Stomach smooth muscle (tissue), 2 donors: ENCODE measurements around the gene UQCC2.

ENCODE experiments used
- H3K27ac ChIP-seq: one replicate; pipeline ENCODE4 v1.7.0; 2013; ENCODE audit warnings: mild to moderate bottlenecking, low read length, inconsistent platforms
- H3K27me3 ChIP-seq, 2 donors: one replicate each; pipeline ENCODE4 v1.7.0; 2013; ENCODE audit warnings: low read length in 2 of 2; ENCODE audit not compliant: insufficient read depth in 2 of 2, control insufficient read depth in 1 of 2
- H3K36me3 ChIP-seq, 2 donors: one replicate each; pipeline ENCODE4 v1.7.0; 2013; ENCODE audit warnings: low read length in 2 of 2; ENCODE audit not compliant: control insufficient read depth in 2 of 2, insufficient read depth in 2 of 2
- H3K4me1 ChIP-seq: one replicate; pipeline ENCODE4 v1.7.0; 2013; ENCODE audit warnings: low read length; ENCODE audit not compliant: control insufficient read depth, insufficient read depth
- H3K4me3 ChIP-seq, 2 donors: one replicate each; pipeline ENCODE4 v1.7.0; 2013; ENCODE audit warnings: low read length in 2 of 2
- H3K9ac ChIP-seq, 2 donors: one replicate each; pipeline ENCODE4 v1.7.0; 2013; ENCODE audit warnings: low read length in 2 of 2, mild to moderate bottlenecking in 1 of 2
- H3K9me3 ChIP-seq, 2 donors: one replicate each; pipeline ENCODE4 v1.7.0; 2013; ENCODE audit warnings: low read length in 2 of 2; ENCODE audit not compliant: control insufficient read depth in 2 of 2
- donor health status: healthy.
- donor health status: Pancreatic carcinoma.

UQCC2 gene

DNA sequence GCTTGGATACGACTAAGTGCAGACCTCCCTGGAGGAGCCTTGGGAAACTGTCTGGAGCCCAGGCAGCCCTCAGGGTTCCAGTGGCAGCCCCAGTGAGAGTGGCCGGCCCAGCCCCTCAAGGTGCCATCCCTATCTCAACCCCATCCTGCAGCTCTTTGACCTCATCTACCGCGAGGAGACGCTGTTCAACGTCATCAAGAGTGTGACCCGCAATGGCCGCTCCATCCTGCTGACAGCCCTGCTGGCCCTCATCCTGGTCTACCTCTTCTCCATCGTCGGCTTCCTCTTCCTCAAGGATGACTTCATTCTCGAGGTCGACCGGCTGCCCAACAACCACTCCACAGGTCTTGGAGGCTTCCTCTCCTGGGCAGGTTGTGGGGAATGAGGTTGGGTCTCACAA, 20.7 kb downstream of the UQCC2 start:
- Histone ChIP-seq H3K4me1 (peaks cover 21% of the 10 kb centered on the region), H3K9me3 (no peaks in the 10 kb centered on the region), H3K27ac (no peak overlapping the region), H3K36me3 (peaks cover 4 to 12% of the 10 kb centered on the region in 2 donors), H3K4me3 (no peak overlapping the region), H3K9ac (no peak overlapping the region), H3K27me3 (no peaks in the 10 kb centered on the region)

DNA sequence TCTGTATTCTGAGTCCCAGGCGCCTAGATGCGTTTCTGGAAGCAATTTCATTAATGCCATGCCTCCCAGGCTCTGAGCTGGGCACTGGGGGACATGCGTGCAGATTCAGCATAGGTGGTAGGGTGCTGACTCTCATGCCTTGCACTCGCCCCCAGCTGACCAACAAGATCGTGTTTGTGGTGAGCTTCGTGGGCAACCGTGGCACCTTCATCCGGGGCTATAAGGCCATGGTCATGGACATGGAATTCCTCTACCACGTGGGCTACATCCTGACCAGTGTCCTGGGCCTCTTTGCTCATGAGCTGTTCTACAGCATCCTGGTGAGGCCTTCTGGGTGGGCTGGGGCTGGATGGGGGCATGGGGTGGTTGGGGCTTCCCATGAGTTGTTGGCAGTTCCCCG, 21.6 kb downstream of the UQCC2 start:
- no peak overlapping the region for H3K27ac ChIP-seq
- H3K4me3 ChIP-seq, result no peak overlapping the region
- peaks cover 13% of the 10 kb centered on the region for H3K4me1 ChIP-seq
- no peaks in the 10 kb centered on the region for H3K27me3 ChIP-seq
- H3K9me3 ChIP-seq, result no peaks in the 10 kb centered on the region
- no peak overlapping the region for H3K9ac ChIP-seq
- peaks cover 4 to 12% of the 10 kb centered on the region in 2 donors for H3K36me3 ChIP-seq

DNA sequence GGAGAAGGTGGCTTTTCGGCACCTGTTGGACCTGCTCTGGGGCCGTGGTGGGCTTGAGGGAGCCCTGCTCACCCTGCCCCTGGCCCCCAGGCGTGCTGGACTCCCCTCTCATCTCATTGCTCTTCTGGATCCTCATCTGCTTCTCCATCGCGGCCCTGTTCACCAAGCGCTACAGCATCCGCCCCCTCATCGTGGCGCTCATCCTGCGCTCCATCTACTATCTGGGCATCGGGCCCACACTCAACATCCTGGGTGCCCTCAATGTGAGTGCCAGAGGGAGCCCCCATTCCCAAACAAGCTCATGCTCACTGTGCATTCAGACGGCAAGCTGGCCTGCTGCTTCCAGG, 22.4 kb downstream of the UQCC2 start:
- Histone ChIP-seq H3K36me3 (peaks cover 4 to 12% of the 10 kb centered on the region in 2 donors), H3K4me1 (peaks cover 13% of the 10 kb centered on the region), H3K27me3 (no peaks in the 10 kb centered on the region), H3K27ac (no peak overlapping the region), H3K9me3 (no peaks in the 10 kb centered on the region), H3K9ac (no peak overlapping the region), H3K4me3 (no peak overlapping the region)

DNA sequence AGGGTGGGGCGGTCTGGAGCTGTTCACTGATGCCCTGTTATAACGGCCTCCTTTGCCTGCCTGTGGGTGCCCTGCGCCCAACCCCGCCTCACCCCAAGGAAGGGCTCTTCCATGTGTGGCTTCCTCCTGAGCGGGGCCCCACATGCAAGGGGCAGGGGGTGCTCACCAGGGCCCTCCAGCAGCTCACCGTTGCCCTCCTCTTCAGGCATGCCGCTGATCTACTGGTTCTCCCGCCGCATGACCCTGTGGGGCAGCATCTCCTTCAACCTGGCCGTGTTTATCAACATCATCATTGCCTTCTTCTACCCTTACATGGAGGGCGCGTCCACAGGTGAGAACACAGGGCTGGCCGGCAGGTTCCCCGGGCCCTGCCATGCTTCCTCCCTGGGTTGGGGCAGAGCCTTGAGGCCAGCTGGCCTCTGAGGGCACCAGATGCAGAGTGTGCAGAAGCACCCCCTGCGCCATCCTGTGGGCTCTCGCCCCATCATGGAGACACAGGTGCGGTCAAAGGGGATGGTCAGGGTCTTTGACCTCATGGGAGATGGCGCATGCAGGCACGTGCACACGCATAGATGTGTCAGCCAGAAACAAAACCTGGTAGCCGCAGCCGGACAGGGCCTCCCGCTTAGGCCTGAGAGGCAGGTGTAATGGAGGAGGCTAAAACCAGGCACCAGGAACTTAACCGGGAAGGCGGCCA, 22.9 kb downstream of the UQCC2 start:
- Histone ChIP-seq H3K9me3 (no peaks in the 10 kb centered on the region), H3K4me1 (peaks cover 9% of the 10 kb centered on the region), H3K27me3 (no peaks in the 10 kb centered on the region), H3K27ac (no peak overlapping the region), H3K36me3 (peaks cover 4 to 10% of the 10 kb centered on the region in 2 donors), H3K9ac (no peak overlapping the region), H3K4me3 (no peak overlapping the region)

DNA sequence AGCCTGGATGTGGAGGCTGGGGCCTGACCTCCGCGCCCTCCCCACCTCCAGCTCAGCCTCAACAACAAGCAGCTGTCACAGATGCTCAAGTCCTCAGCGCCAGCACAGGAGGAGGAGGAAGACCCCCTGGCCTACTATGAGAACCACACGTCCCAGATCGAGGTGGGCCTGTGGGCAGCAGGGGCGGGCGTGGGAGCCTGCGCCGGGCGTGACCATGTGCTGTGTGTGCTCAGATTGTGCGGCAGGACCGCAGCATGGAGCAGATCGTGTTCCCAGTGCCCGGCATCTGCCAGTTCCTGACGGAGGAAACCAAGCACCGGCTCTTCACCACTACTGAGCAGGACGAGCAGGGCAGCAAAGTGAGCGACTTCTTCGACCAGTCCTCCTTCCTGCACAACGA, 23.5 kb downstream of the UQCC2 start:
- peaks cover 3 to 8% of the 10 kb centered on the region in 2 donors for H3K36me3 ChIP-seq
- no peak overlapping the region for H3K27ac ChIP-seq
- H3K4me3 ChIP-seq, result no peak overlapping the region
- peaks cover 3% of the 10 kb centered on the region for H3K4me1 ChIP-seq
- H3K9me3 ChIP-seq, result no peaks in the 10 kb centered on the region
- H3K9ac ChIP-seq, result no peak overlapping the region
- no peaks in the 10 kb centered on the region for H3K27me3 ChIP-seq

DNA sequence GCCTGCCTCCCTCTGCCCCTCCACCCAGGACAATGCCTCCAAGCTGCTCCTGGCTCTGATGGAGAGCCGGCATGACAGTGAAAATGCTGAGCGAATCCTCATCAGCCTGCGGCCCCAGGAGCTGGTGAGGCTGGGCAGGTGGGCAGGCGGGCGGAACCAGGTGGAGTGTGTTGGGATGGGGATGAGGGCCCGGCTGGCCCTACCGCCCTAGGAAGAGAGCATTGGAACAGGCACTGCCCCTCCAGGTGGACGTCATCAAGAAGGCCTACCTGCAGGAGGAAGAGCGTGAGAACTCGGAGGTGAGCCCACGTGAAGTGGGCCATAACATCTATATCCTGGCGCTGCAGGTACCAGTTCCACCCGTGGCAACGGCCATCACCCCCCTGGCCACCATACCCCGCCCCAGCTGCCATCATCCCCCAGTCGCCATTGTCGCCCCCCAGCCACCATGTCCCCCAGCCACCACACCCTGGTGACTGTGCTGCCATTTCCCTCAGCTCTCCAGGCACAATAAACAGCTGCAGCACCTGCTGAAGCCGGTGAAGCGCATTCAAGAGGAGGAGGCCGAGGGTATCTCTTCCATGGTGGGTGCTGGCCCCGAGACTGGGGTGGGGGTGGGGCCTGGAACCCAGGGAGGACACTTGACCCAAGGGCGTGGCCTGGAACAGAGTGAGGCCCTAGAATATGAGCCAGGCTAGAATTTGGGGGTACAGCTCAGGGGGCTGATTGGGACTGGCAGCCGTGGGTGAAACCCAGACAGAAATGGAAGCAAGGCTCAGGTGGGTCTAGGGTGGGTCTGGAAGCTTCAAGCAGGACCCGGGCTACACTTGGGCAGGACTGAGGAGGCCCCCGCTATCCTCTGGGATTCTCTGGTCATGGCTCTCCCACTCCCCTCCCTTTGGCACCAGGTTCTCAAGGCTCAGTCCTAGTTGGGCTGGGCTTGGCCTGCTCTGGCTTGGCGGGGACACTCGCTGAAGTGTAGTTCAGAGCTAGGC, 24.2 kb downstream of the UQCC2 start:
- H3K36me3 ChIP-seq, result peaks cover 0 to 8% of the 10 kb centered on the region in 2 donors

DNA sequence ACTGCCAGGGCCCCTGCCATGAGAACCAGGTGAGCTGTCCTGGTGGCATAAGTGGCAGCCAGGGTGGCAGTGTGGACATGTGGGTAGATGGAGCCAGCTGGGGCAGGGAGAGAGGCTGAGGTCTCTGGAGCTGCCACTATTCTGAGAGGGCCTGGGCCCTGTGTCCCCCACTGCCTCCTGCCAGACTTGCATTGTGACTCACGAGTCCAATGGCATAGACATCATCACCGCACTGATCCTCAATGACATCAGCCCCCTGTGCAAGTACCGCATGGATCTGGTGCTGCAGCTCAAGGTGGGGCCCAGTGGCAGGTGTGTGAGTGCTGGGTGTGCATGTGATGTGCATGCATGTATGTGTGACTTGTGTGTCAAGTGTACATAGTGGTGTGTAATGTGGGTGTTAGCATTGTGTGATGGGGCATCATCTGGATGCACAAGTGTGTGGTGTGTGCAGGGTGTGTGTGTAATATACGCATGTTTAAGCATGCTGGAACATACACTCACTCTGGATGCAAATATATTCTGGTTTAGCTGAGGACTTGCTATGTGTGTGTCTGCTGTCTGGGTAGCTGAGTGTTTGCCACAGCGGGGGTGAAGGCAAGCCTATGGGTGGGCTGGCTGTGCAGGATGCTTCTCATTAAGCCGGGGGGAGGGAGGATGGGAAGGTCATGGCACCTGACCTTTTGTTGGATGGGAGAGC, 25.1 kb downstream of the UQCC2 start:
- Histone ChIP-seq H3K4me1 (no peaks in the 10 kb centered on the region), H3K4me3 (no peak overlapping the region), H3K36me3 (peaks cover 0 to 5% of the 10 kb centered on the region in 2 donors), H3K9ac (no peak overlapping the region), H3K9me3 (no peaks in the 10 kb centered on the region), H3K27me3 (peaks cover 0 to 3% of the 10 kb centered on the region in 2 donors), H3K27ac (no peak overlapping the region)

More for the DNA sequence above, 24.2 kb downstream of the UQCC2 start:
- no peaks in the 10 kb centered on the region for H3K9me3 ChIP-seq
- H3K27ac ChIP-seq, result no peak overlapping the region
- H3K4me3 ChIP-seq, result no peak overlapping the region
- H3K27me3 ChIP-seq, result peaks cover 0 to 3% of the 10 kb centered on the region in 2 donors
- H3K9ac ChIP-seq, result no peak overlapping the region
- H3K4me1 ChIP-seq, result no peaks in the 10 kb centered on the region

DNA sequence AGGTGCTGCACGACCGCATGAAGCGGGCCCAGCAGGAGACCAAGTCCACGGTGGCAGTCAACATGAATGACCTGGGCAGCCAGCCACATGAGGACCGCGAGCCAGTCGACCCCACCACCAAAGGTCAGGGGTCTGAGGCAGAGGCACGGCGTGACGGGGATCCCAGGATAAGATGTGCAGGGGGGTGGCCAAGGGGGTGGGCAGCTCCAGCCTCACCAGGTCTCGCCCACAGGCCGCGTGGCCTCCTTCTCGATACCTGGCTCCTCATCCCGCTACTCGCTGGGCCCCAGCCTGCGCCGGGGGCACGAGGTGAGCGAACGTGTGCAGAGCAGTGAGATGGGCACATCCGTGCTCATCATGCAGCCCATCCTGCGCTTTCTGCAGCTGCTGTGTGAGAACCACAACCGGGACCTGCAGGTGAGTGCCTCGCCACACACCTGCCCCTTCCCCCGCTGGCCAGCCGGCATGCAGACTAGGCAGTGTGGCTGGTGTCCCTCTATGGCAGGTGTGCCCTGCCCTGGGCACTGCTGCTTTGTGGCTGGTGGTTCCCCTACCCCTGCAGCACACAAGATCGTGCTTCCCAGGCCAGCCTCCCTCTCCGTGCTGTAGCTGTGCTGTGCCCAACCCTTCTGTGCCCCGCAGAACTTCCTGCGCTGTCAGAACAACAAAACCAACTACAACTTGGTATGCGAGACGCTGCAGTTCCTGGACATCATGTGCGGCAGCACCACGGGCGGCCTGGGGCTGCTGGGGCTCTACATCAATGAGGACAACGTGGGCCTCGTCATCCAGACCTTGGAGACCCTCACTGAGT, 25.9 kb downstream of the UQCC2 start:
- H3K36me3 ChIP-seq, result no peaks in the 10 kb centered on the region

DNA sequence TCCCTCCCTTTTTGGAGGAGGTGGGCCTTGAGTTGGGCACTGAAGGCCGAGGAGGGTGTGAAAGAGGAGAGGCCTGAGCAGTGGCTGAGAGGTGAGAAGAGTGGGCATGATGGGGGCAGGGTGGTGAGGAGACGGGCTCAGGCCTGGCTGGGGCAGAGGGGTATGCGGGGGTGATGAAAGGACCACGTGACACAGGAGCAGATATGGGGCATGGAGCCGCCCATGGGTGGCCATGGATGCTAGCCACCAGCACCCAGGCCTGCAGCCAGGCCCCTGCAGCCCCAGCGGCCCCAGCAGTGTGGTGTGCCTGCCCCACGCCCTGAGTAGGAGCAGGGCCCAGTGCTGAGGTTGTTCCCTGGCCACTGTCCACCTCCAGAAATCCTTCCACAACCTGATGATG, 26.5 kb downstream of the UQCC2 start:
- peaks cover 0 to 3% of the 10 kb centered on the region in 2 donors for H3K27me3 ChIP-seq
- H3K4me1 ChIP-seq, result no peaks in the 10 kb centered on the region
- H3K36me3 ChIP-seq, result no peaks in the 10 kb centered on the region

More for the DNA sequence above, 25.9 kb downstream of the UQCC2 start:
- Histone ChIP-seq H3K27me3 (peaks cover 0 to 3% of the 10 kb centered on the region in 2 donors), H3K9me3 (no peaks in the 10 kb centered on the region), H3K4me3 (no peak overlapping the region), H3K27ac (no peak overlapping the region), H3K4me1 (no peaks in the 10 kb centered on the region), H3K9ac (no peak overlapping the region)

DNA sequence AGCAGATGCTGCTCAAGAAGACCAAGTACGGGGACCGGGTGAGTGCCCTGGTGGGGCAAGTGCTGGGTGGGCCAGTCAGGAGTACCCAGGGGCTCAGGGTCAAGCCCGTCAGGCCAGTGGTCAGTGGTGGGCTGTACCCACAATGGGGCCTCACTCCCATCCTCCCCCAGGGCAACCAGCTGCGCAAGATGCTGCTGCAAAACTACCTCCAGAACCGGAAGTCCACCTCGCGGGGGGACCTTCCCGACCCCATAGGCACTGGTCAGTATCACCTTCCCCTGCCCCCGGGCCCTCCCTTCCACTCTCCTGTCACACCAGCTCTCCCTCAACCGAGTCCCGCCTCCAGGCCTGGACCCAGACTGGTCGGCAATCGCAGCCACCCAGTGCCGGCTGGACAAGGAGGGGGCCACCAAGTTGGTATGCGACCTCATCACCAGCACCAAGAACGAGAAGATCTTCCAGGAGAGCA, 27.0 kb downstream of the UQCC2 start:
- Histone ChIP-seq H3K27me3 (peaks cover 0 to 3% of the 10 kb centered on the region in 2 donors), H3K9ac (no peak overlapping the region), H3K36me3 (no peaks in the 10 kb centered on the region), H3K4me3 (no peak overlapping the region), H3K9me3 (no peaks in the 10 kb centered on the region), H3K4me1 (no peaks in the 10 kb centered on the region), H3K27ac (no peak overlapping the region)

More for the DNA sequence above, 26.5 kb downstream of the UQCC2 start:
- Histone ChIP-seq H3K27ac (no peak overlapping the region), H3K9me3 (no peaks in the 10 kb centered on the region), H3K9ac (no peak overlapping the region), H3K4me3 (no peak overlapping the region)
